Measurements from ENCODE around the gene HES4.
A peak's percentile ranks its signal among the peaks of the same experiment; 100 is the strongest.
"Not testable (repeated sequence)": the region's sequence is repeated elsewhere in the genome, so short reads cannot be mapped to it uniquely, and the experiment has no call there.

Gene HES4

DNA sequence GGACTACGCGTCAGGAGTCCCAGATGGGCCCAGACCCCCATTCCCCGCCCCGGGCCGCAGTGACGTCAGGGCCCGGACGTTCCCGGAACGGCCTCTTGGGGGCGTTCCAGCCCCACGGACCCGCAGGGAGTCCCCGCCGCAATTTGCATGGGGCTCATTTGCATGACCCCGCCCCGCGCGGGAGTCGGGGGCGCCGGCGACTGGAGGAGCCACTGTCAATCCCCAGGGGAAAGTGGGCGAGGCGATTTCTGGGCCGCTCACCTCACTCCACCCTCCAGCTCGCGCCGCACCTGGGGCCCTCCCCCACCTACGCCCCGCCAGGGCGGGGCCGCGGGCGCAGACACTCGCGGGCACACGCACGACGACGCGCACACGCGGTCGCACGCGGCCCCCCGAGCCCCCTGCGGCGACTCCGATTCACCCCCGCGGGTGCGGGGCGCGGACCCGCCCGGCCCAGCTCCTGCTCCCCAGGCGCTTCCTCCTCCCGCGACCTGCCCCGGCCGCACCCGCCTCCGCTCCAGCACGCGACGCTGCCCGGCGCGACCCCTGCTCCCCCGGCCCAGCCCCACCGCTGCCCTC is 33.2 kb upstream of the HES4 start:
- peak in 12 of 14 donors; percentile 12 to 75 (median 48) for DNase-seq

DNA sequence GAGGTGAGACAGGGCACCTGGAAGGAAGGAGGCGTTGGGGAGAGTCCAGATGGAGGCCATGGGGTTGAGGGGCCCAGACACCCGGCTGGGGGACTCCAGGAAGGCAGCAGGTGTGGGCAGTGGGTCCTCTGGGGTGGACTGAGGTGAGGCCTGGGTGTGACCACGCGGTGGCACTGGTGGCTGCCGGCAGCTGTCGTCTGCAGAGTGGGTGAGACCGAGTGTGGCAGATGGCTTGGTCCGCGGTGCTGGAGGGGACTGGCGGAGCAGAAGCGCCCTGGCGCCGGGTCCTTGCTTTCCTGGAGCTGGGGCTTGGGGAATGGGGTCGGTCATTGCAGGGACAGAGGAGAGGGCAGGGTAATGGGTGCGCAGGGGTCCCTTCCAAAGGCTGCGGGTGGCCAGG is 32.5 kb upstream of the HES4 start:
- peak in 1 of 14 donors; percentile 44 for DNase-seq

DNA sequence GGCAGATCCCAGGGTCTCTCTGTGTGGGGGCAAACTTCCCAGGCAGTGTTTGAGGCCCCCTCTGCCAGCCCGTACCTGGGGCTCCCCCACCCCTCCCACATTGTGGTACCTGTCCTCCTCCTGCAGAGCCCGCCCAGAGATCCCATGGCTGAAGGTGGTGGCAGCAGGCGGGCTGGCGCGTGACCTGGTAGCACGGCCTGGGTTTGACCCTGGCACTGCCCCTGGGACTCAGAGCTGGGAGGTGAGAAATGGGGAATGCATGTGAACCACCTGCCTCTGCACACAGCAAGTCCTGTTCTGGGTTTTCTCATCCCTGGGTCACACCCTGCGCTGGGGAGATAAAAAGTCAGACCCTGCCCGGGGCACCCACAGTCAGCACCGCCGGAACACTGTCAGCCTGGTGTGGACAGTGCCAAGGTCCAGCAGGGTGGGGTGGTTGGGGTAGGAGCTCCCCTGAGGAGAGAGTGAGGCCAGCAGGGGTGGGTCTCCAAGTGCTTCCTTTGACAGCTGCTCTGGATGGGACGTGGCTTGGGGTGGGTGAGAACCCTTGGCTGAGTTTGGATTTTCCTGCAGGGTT is 31.9 kb upstream of the HES4 start:
- no peak for DNase-seq

DNA sequence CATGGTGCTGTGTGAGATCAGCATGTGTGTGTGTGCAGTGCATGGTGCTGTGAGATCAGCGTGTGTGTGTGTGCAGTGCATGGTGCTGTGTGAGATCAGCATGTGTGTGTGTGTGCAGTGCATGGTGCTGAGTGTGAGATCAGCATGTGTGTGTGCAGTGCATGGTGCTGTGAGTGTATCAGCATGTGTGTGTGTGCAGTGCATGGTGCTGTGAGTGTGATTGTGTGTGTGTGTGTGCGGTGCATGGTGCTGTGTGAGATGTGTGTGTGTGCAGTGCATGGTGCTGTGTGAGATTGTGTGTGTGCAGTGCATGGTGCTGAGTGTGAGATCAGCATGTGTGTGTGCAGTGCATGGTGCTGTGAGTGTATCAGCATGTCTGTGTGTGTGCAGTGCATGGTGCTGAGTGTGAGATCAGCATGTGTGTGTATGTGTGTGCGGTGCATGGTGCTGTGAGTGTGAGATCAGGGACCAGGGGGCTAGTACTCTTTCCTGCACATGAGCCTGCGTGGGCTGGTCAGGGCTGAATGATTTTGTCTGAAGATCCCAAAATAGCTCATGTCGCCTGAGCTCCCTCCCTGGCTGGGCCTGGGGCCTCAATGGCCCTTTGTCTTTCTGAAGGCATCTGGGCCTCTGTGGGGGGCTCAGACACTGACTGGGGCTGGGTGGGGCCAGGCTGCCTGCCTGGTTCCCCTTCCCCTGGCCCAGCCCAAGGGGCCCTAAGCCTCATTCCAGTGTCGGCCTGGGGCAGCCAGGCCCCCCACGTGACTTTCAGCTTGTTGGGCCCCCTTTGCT is 31.2 kb upstream of the HES4 start:
- DNase-seq: peak in 1 of 14 donors; percentile 13

DNA sequence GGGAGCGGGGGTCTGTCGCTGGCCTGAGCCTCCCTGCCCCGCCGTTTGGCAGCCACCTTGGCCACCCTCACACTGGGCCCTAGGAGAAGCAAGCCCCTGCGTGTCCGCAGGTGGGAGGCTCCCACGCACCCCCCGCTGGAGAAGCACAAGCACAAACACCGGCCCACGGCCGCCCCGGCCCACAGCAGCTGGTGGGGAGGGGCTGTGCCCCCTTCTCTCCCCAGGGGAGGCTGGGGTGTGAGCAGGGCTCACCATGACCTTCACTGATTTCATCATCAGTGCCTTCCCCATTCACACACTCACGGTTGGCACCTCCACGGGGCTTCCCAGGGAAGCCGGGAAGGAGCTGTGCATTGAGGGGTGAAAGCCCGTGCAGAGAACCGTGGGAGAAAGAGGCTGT is 27.9 kb upstream of the HES4 start:
- no peak for DNase-seq

DNA sequence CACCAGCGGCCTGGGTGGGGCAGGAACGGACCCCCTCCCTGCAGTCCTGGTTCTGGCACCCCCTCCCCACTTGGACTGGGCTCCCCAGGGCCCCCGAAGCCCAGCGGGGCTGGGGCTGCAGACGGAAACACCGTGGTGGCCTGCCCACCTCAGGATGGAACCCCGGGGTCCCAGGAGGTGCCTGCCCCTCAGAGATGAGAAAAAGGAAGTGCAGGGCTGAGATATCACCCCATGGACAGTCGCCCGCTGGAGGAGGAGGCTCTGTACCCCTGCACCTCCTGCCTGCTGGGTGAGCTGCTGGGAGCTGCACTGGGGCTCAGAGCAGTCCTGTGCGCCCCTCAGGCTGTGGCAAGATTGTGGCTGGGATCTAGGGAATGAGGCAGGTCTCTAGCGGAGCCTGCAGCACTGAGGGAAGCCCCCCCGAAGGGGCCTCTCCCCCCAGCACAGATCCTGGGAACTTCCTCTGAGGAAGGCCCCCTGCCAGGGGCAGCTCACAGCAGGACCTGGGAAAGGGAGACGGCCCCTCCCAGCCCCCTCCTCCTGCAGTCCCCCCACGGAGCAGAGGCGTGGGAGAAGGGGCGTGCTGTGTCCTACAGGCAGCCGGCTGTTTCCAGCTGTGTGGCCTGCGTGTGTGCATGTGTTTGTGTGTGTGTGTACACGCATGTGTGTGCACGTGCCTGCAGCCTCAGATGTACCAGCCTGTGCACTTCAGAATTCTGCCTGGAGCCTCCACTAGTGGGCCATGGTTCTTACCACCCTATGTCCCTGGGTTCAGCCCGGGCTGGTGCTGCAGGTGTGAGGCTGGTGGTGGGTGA is 26.9 kb upstream of the HES4 start:
- no peak for DNase-seq

DNA sequence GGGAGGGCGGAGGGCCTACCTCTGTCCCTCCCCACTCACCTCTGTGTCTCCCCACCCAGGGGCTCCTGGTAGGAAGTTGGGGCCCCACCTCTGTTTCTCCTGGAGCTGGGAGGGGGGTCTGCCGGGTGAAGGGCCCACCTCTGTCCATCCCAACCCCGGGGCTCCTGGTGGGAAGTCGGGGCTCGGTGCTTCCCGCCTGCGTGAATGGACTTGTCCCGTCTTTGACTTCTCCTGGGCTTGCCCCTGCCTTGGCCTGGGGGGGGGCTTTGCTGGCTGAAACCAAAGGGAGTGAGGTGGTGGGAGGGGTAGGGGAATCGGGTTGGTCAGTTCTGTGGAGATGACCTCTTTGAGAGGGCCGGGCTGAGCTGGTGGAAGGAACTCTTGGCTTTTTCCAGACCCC is 25.8 kb upstream of the HES4 start:
- DNase-seq: no peak

DNA sequence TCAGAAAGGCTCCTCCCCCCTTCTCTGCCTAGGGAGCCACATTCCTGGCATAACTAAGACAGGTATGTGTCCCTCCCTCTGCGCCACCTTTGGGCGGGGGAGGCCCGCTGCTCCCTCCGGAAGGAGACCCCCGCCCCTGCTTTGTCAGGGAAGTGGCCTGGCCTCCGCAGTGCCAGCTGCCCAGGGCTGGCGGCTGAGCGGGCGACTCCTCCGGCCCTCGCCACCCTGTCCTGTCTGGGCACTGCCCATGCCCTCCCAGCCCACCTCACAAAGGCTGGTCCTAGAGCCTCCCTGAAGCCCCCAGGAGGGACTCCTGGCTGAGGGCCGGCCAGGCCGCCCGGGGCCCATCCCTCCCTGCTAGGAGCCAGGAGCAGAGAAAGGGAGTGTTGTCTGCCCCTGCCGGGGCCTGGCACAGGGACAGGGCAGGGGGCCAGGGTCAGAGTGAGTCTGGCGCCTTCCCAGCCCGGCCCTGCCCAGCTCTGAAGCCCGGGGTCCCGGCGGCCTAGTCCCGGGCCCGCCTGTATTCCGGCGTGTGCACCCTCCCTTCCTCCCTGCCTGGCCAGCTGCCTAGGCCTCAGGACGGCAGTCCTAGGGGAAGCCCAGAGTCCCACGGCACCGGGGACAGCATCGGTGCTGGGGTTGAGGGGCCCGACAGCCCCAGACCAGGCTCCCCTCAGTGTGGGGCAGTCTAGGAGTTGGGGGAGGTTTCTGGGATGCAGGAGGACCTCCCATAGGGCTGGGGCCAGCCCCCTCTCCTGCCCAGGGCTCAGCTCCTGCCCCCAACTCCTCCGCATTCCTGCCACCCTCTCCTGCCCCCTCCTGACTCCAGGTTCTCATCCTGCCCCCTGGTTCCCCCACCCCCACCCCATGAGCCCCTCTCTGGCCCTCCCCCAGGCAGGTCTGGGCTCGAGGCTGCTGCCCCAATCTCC is 25.1 kb upstream of the HES4 start:
- peak in 5 of 14 donors; percentile 16 to 65 (median 35) for DNase-seq

DNA sequence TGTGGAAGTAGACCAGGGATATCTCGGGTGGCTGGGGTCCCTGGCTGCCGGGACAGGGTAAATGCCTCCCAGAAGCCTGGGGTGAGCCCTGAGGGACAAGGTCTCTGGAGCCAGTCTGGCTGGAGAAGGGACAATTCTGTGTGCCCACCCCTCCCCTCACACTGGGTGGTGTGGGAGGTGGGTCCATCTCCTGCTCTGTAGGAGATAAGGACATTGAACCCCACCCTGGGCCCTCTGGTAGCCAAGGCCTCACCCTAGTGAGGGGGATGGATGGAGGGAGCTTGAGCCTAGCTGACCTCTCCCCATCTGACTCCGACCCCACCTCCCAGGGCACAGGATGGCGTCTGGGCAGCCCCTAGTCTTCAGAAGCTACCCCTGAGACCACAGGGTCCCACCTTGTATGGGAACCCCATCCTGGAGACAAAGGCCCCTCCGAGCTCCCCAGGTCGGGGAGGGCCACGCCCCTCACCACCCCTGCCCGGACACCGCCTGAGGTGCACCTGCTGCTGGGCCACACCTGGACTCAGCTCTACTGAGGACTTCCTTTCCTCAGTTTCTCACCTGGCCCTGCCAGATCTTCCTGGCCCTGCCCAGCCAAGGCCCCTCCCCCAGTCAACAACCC is 24.4 kb upstream of the HES4 start:
- no peak for DNase-seq

DNA sequence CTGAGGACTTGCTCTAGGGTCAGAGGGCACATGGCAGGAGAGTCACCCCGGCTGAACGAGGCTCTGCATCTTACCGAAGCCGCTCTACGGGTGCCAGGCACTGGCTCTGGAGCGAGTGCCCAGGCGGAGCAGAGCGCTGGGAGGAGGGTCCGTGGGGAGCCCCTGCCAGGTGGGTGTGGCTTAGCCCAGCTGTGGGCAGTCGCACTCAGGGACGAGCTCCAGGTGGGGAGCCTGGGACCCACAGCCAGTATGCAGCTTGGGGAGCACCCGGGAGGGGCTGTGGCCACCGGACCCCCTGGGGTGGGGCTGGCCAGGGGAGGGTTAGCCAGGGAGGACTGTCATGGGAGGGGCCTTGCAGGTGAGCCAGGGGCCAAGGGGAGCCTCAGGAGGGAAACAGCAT is 23.8 kb upstream of the HES4 start:
- DNase-seq: no peak

DNA sequence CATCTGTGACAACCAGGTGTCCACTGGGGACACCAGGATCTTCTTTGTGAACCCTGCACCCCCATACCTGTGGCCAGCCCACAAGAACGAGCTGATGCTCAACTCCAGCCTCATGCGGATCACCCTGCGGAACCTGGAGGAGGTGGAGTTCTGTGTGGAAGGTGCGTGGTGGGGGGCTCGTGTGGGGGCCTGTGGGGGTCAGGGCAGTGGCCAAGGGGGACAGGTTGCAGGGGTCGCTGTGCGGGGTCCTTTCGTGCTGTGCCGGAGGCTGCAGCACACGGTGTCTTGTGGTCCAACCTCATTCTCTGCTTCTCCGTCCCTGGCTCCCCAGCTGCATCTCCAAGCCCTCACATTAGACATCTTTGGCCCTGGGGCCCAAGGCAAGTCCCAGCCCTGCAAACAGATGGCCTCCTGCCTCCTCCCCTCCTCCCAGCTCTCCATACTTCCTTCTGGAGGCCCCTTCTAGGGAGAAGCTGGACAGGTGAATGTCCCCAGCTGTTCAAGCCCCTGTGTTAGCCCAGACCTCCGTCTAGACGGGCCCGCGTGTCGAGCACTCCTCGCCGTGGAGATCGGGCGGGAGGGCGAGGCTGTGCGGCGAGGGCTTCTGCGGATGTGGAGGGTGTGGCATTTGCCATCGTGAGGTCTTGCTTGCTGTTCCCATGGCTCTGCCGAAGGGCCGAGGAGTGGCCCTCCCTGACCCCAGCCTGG is 22.6 kb upstream of the HES4 start:
- DNase-seq: no peak

DNA sequence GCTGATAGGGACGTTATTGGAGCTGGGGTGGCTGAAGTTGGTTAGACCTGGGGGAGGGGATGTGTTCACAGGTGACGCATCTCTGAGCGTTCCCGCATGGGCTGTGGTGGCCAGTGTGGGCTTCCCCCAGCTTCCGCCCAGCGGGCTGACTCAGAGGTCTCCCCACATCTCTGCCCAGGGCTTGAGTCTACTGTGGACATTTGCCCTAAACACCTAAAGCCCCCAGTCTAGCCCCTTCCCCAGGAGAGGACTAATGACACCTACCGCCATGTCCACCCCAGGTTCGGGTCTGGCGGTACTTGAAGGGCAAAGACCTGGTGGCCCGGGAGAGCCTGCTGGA is 22.0 kb upstream of the HES4 start:
- no peak for DNase-seq

DNA sequence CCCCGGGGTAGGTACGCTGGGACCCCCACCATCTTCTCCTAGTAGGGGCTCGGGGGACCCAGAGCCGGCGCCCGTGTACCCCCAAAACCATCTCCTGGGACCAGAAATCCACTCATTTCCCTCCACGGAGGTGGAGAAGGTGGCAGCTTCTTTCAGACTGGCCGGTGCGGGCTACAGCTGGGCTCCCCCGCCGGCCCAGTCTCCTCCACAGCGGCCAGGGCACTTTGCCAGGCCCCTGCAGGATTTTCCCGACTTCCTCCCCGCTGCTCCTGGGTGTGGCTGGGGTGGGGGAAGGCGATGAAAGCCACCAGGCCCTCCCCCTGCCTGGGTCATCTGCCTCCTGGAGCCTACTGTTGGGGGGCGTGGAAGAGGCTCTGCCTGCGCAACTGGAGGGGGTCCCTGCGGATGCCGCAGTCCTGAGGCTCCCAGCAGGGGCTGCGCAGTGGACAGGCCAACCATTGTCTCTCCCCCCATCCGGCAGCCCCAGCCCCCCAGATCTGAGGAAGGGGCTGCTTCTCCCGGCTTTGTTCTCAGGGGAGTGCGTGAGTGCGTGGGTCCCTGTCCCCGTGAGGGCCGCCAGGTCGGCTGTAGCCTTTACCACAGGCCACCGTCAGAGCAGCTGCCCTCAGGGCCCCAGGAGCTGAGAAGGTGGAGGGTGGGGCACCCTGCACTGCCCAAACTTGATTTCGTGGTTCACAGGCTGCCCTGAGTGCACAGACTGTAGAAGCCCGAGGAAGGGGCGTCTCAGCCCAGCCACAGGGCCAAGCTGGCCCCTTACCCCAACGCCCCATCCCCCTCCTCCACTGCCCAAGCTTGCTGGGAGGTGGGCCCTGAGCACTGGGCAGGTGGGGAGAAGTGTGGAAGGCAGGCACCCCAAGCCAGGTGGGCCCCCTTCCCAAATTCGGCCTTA is 21.4 kb upstream of the HES4 start:
- DNase-seq: peak in 2 of 14 donors; percentile 6 to 36

DNA sequence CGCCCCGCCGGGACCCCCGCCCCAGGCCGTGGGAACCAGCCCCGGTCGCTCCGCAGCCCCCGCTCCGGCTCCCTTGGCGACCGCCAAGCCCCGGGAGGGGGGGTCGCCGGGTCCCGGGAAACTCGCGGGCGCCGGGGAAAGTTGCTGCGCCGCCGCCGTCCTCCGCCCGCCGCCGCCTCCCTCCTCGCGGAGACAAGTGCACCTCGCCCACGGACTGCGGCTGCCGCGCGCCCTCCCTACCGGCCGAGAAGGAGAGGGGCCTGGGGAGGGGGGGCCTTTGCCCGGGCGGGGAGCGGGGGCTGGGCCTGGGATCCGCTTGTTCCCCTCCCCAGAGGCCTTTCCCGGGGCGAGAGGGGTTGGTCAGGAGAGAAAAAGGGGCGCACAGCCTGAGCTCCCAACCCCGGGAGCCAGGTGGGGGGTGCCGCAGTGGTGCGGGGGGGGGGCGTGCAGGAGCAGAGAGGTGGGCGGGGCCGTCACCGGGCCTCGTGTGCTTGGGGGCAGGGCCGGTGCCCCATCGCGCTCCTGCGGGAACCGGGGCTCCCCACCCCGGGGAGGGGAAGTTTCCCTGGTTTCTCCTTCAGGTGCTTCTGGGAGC is 20.6 kb upstream of the HES4 start:
- DNase-seq: no peak

DNA sequence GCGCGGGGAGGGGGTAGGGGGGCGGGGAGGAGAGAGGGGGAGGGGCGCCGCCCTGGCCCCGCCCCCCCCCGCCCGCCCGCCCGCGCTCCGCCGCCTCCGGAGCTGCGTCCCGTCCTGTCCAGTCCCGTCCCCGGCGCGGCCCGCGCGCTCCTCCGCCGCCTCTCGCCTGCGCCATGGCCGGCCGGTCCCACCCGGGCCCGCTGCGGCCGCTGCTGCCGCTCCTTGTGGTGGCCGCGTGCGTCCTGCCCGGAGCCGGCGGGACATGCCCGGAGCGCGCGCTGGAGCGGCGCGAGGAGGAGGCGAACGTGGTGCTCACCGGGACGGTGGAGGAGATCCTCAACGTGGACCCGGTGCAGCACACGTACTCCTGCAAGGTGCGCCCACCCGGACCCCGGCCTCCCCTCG is 20.1 kb upstream of the HES4 start, which contains the start of gene AGRN:
Gene AGRN, plus strand, starts transcription at position 121 of the 405 bp plus-strand sequence. Its CDS starts 53 bp downstream, at position 174.
- peak in 6 of 14 donors; percentile 34 to 79 (median 64) for DNase-seq

DNA sequence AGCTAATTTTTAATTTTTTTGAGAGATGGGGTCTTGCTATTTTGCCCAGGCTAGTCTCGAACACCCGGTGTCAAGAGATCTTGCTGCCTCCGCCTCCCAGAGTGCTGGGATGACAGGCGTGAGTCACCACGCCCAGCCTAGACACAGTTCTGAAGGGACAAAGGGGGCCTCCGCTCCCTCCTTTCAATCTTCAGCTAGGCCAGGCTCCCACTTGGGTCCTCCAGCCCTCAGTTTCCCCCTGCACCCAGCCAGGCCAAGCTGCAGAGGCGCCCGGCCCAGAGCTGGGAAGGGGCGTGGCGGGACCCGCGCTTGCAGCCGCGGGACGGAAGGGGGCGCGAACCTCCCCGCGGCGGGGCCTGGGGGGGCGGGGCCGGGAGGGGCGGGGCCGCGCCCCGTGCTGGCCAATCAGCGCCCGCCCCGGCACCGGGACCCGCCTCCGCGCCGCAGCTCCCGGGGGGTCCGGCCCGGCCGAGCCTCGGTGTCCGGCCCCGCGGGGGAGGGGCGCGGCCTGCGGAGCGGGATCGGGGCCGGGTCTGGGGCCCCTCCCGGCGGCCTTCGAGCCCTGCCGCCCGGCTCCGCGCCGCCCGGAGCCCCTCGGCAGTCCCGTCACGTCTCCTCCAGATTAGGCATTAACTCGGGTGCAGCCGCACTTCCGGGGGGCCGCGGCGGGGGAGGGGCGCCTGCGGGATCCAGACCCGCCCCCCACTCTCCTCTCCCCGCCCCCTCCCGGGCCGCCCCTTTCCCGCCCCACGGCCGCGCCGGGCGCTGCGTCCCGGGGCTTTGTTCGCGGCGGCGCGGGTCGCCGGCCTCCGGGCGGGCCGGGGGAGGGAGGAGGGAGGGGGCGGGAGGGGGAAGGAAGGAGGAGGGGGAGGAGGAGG is 19.5 kb upstream of the HES4 start:
- DNase-seq: peak in 12 of 14 donors; percentile 50 to 89 (median 66)

DNA sequence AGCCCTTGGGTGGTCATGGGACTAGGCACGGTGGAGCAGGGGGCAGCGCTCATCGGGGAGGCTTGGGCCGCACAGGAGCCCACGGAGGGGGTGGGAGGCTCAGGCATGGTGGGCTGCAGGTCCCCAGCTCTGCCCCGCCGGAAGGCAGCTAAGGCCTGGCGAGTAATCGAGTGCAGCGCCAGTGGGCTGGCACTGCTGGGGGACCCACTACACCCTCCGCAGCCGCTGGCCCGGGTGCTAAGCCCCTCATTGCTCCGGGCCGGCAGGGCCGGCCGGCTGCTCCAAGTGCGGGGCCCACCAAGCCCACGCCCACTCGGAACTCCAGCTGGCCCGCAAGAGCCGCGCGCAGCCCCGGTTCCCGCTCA is 18.4 kb upstream of the HES4 start:
- DNase-seq: not testable (repeated sequence)

All from C1 segment of cervical spinal cord (tissue), 14 donors.